Muscle of leg (tissue), 11 donors: ENCODE measurements around the gene NYNRIN. TPM values are rescaled to one million over a fixed set of nuclear protein-coding genes. Genes with fewer than 3 reads are reported as not detected.
A peak's percentile ranks its signal among the peaks of the same experiment; 100 is the strongest.
"Not testable (repeated sequence)": the region's sequence is repeated elsewhere in the genome, so short reads cannot be mapped to it uniquely, and the experiment has no call there.

Experiments
- DNase-seq: peaks from one replicate; pipeline ENCODE4 v3.0.0; 2013
- H3K27ac ChIP-seq: one replicate; pipeline ENCODE4 v1.5.1; 2013; ENCODE audit warnings: mild to moderate bottlenecking, low read length, control low read depth
- H3K27me3 ChIP-seq: one replicate; pipeline ENCODE4 v1.6.1; 2013; ENCODE audit warnings: low read length; ENCODE audit not compliant: control insufficient read depth, insufficient read depth
- H3K36me3 ChIP-seq: one replicate; pipeline ENCODE4 v1.6.1; 2013; ENCODE audit warnings: low read length; ENCODE audit not compliant: control insufficient read depth, insufficient read depth
- H3K4me1 ChIP-seq: one replicate; pipeline ENCODE4 v1.6.1; 2013; ENCODE audit warnings: low read length; ENCODE audit not compliant: control insufficient read depth, insufficient read depth
- H3K4me3 ChIP-seq: one replicate; pipeline ENCODE4 v1.5.1; 2013; ENCODE audit warnings: low read length, control low read depth
- H3K9me3 ChIP-seq: replicated peaks from 2 replicates; pipeline ENCODE4 v1.6.1; 2013; ENCODE audit warnings: low read depth, low read length; ENCODE audit not compliant: control insufficient read depth
- WGBS: methylation state at CpG from one replicate; pipeline ENCODE4 v1.1.5; 2013; ENCODE audit warnings: missing lambda C conversion rate; ENCODE audit not compliant: insufficient coverage; 5-methylcytosine and 5-hydroxymethylcytosine counted together
- polyA plus RNA-seq, 8 donors: library from polyadenylated mRNA; unstranded; fragments of 120-200 nt; gene quantifications; one replicate each; pipeline versions ENCODE4 v1.2.1 to v1.2.3, GENCODE V29; 2013; ENCODE audit warnings: inconsistent platforms in 1 of 8, low replicate concordance in 1 of 8; ENCODE audit not compliant: insufficient read length in 8 of 8, insufficient read depth in 1 of 8
- total RNA-seq: library from RNA; stranded (reverse); fragments of 120-200 nt; gene quantifications from one replicate; pipeline ENCODE4 v1.2.4, GENCODE V29; 2013

The NYNRIN gene
- total and polyA plus RNA-seq, 9 donors = 16.5 to 45.3 (median 29.5) TPM

- WGBS = 75% methylated on average over 4 of the region's 9 CpGs
- DNase-seq = peak; percentile 27
- Histone ChIP-seq H3K27ac (peak overlapping the region; percentile 79), H3K4me1 (peaks cover 30% of the 10 kb centered on the region), H3K27me3 (no peaks in the 10 kb centered on the region), H3K4me3 (no peak overlapping the region), H3K36me3 (peaks cover 72% of the 10 kb centered on the region), H3K9me3 (no peaks in the 10 kb centered on the region)
These were observed 39.7 kb downstream of the NYNRIN start for GRCh38 chr14:24438223-24439097.

- H3K4me3 ChIP-seq = no peak overlapping the region
- no peak overlapping the region for H3K27ac ChIP-seq
- peak; percentile 25 for DNase-seq
- H3K27me3 ChIP-seq = no peaks in the 10 kb centered on the region
- no CpG with 5 or more reads among the region's 1 CpG for WGBS
- H3K36me3 ChIP-seq = peaks cover 66% of the 10 kb centered on the region
- no peaks in the 10 kb centered on the region for H3K9me3 ChIP-seq
- peaks cover 31% of the 10 kb centered on the region for H3K4me1 ChIP-seq
These were observed 40.5 kb downstream of the NYNRIN start for GRCh38 chr14:24439257-24439656.

GRCh38 chr14:24439830-24440605 lies 41.2 kb downstream of the NYNRIN start:
- Histone ChIP-seq H3K4me3 (no peak overlapping the region), H3K9me3 (no peaks in the 10 kb centered on the region), H3K36me3 (peaks cover 60% of the 10 kb centered on the region), H3K4me1 (peaks cover 31% of the 10 kb centered on the region), H3K27me3 (no peaks in the 10 kb centered on the region), H3K27ac (no peak overlapping the region)
- peak; percentile 37 for DNase-seq
- WGBS = 82% methylated on average over 13 of the region's 15 CpGs

GRCh38 chr14:24440606-24441399 lies 42.0 kb downstream of the NYNRIN start:
- Histone ChIP-seq H3K27ac (no peak overlapping the region), H3K27me3 (no peaks in the 10 kb centered on the region), H3K36me3 (peaks cover 52% of the 10 kb centered on the region), H3K4me1 (peaks cover 31% of the 10 kb centered on the region), H3K9me3 (no peaks in the 10 kb centered on the region), H3K4me3 (no peak overlapping the region)
- DNase-seq = peak; percentile 35
- 90% methylated on average over 5 of the region's 8 CpGs for whole genome bisulfite sequencing

GRCh38 chr14:24441485-24441884 lies 42.7 kb downstream of the NYNRIN start:
- peak overlapping the region; percentile 84 for H3K4me3 ChIP-seq
- peak overlapping the region; percentile 100 for H3K27ac ChIP-seq
- H3K36me3 ChIP-seq = peaks cover 46% of the 10 kb centered on the region
- WGBS = no CpG with 5 or more reads among the region's 5 CpGs
- no peaks in the 10 kb centered on the region for H3K9me3 ChIP-seq
- H3K4me1 ChIP-seq = peaks cover 24% of the 10 kb centered on the region
- H3K27me3 ChIP-seq = no peaks in the 10 kb centered on the region
- DNase-seq = peak; percentile 45

- 1% methylated on average over 9 of the region's 12 CpGs for WGBS
- no peaks in the 10 kb centered on the region for H3K27me3 ChIP-seq
- no peaks in the 10 kb centered on the region for H3K9me3 ChIP-seq
- no peak for DNase-seq
- peaks cover 21% of the 10 kb centered on the region for H3K4me1 ChIP-seq
- H3K27ac ChIP-seq = peak overlapping the region; percentile 100
- H3K36me3 ChIP-seq = peaks cover 42% of the 10 kb centered on the region
- peak overlapping the region; percentile 84 for H3K4me3 ChIP-seq
These were observed 43.1 kb downstream of the NYNRIN start for GRCh38 chr14:24441904-24442239.

- WGBS = 0% methylated on average over 45 of the region's 52 CpGs
- Histone ChIP-seq H3K4me1 (peaks cover 15% of the 10 kb centered on the region), H3K4me3 (peak within 1 kb of the TSS; percentile 84), H3K27ac (peak within 1 kb of the TSS; percentile 100), H3K27me3 (no peaks in the 10 kb centered on the region), H3K36me3 (peaks cover 36% of the 10 kb centered on the region), H3K9me3 (no peaks in the 10 kb centered on the region)
- DNase-seq = peak; percentile 100
These were observed 43.6 kb downstream of the NYNRIN start, which contains the start of gene SDR39U1 for GRCh38 chr14:24442240-24443052. Gene SDR39U1, minus strand, starts transcription at chr14:24442776. Its CDS starts 7 bp downstream, at chr14:24442769.

- no peaks in the 10 kb centered on the region for H3K27me3 ChIP-seq
- H3K4me1 ChIP-seq = peaks cover 11% of the 10 kb centered on the region
- no peaks in the 10 kb centered on the region for H3K9me3 ChIP-seq
- WGBS = 0% methylated on average over 5 of the region's 7 CpGs
- peak overlapping the region; percentile 84 for H3K4me3 ChIP-seq
- H3K36me3 ChIP-seq = peaks cover 29% of the 10 kb centered on the region
- peak overlapping the region; percentile 100 for H3K27ac ChIP-seq
- no peak for DNase-seq
These were observed 44.4 kb downstream of the NYNRIN start for GRCh38 chr14:24443053-24443665.

GRCh38 chr14:24450828-24451227 lies 52.0 kb downstream of the NYNRIN start:
- DNase-seq, H3K27ac ChIP-seq, H3K4me1 ChIP-seq, H3K4me3 ChIP-seq, H3K36me3 ChIP-seq, H3K27me3 ChIP-seq, H3K9me3 ChIP-seq: not testable (repeated sequence)
- no CpG with 5 or more reads among the region's 2 CpGs for WGBS
